ENCODE results near the gene ZNF19.

Gene ZNF19

DNA sequence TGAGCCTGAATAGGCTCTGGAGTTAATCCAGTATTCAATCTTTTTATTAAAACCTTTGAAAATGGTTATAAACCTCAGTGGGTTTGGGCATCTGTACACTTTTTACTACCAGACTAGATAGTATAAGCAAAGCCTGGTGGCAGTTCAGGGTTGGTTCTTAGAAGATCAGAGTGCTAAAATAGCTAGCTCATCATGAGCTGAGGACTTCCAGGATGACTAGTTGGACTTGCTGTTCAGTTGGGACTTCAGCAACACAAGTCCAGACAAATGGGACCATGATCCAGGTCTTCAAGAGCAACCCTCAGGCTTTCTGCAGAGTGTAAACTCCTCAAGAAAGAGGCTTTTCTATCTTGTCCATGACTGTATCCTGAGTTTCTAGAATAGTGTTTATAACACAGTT, 1.2 kb upstream of the ZNF19 start:
- DNase-seq (ENCODE audit: low read depth), result no peak

DNA sequence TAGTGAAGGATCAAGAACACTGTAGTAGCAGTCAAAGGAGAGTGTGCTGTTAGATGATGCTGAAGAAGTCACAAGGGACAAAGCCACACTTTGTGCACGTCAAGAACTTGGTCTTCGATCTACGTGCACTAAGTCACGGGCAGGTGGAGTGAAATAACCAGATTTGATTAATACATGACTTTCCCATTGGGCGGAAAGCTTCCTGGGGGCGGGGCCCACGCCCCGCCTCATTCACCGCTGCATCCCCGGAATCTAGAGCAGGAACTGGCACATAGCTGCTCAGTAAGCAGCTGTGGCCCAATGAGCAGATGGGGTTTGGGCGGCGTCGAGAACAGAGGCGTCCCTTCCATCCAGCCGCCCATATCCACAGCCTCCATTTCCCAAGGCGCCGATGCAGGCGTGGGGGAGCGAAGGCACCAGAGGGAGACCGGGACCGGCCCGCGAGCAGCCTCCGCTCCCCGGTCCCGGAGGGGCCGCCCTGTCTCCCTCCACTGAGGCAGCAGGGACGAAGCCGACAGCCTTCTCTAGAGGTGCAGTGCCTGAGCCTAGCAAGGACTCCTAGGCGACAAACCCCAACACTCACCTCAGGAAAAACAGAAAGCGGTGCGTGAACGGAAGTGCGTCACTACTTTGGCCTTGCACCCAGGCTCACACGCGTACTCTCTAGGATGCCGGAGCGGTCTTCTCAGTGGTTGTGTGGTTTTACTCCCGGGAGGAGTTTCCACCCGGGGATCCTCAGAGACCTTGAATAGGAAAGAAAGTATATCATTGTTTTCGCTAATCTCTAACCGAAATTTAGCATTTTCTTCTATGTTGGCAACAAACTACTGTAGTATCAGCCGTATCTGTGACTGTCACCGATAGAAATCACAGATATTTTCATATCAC, 4.9 kb downstream of the ZNF19 start:
- peak; percentile 67 for DNase-seq (ENCODE audit: low read depth)

DNA sequence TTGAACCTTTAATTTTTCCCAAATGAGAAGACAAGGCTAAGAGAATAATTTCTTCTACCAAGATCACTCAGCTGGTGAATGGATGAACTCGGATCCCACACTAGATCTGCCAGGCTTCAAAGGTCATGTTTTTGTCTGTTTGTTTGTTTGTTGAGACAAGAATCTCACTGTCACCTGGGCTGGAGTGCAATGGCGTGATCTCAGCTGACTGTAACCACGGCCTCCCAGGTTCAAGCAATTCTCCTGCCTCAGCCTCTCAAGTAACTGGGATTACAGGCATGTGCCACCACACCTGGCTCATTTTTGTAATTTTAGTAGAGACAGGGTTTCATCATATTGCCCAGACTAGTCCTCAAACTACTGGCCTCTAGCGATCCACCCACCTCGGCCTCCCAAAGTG, 6.6 kb downstream of the ZNF19 start:
- DNase-seq (ENCODE audit: low read depth), result no peak

DNA sequence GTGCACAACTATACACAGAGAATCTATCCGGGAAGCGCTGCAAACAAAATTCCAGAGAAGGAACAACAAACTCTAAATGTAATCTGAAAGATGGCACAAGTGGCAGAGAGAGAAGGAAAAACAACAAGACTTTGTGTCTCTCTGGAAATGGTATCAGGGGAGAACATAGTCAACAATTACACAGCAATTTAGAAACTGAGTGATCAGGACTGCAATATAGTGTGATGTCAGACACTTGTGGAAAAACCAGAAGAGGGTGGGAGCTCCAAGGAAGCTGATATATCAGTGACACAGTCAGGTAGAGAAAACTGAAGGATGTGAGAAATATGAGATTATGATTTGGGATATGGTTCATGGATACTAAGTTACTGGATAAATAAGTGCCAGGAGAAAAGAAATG, 8.2 kb downstream of the ZNF19 start:
- DNase-seq (ENCODE audit: low read depth), result no peak

DNA sequence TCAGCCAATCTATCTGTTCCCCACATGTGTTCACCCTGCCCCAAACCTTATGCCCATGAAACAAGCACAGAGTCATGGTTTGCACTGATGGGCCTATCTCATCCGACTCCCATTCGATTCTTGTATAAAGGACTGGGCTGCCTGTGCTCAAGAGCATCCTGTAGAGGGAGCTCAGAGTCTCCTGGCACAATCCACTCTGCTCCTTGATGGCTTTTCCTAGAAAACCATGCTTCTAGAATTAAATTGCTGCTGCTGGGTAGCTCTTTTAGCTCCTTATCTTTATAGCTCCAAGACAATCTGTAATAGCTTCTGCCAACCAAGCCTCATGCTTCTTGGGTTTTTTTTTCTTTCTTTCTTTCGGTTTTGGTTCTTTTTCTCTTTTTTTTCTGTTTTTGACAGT, 9.7 kb downstream of the ZNF19 start:
- no peak for DNase-seq (ENCODE audit: low read depth)

DNA sequence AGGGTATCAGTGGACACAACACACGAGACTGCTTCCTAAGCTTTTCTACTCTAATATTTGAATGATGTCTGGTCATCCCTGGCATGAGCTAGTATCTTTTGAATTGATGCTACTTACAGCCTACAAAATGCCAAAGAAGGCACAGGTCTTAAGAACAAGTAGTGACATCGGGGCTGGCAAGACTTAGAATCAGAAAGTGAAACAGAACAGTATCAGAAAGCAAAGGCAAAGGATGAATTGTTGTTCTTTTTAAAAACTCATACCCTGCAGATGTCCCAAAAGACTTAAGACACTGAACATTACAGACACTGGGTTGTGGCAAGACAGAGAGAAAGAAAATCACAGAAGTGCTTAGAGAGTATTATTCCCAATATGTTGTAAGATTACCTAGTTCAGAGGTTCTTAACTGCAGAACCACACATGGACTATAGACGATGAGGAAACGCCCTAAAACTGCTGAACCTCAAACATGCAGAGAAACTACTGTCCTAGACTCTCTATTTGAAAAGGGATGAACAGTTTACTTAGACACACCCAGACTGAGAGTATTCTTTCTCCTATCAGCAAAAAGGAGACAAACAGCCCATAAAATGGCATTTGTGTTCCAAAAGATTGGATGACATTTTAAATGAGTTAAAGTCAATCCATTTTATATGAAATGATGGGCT, 12.5 kb downstream of the ZNF19 start:
- DNase-seq (ENCODE audit: low read depth), result no peak

DNA sequence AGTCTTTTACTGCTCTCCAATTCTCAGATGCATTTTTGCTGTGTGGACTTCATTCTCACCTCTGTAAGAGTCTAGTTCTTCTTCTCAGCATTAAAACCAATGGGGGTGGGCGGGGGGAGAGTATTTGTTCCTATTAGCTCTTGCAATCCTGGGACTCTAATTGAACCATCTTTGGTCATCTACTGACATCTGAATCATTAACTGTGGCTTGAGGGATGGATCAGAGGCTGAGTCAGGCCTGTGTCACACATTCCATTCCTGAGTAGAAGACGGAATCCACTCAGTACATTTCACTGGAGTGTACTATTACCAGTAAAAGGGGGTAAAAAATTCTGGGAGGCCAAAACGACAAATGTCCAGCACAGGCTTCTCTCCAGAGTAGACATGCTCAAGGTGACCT, 14.3 kb downstream of the ZNF19 start:
- DNase-seq (ENCODE audit: low read depth), result peak; percentile 86

DNA sequence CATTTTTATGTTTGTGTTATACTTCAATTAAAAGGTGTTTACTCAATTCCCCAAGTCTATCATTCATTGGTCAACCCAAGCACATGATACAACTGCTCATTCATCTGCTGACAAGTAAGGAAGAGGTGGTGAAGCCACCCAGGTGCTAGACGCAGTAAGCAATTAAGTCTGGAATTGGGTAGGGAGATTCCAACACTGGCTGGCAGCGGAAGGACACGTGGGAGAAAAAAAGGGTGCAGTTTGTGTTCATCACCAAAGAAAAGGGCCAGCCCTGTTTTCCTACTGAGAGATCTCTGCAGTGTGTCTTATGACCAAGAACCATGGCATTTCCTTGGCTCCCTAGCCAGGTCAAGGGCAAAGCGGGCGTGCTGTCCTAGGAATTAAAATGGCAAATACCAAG, 15.2 kb downstream of the ZNF19 start:
- DNase-seq (ENCODE audit: low read depth), result no peak

DNA sequence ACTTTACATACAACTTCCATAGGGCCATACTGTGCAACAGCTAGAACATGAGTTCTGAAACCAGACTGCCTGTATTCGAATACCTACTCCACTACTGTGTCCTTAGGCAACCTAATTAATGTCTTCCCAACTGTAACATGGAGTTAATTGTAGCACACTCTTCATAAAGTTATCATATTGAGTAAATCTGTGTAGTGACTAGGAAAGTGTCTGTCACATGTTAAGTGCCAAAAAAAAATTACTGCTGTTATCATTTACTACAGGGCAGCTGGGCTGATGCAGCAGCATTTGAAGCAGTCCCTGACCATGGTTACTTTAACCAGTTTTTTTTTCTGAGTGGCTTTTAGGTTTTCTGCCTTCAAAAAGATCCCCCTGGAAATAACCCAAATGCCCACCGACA, 16.2 kb downstream of the ZNF19 start:
- no peak for DNase-seq (ENCODE audit: low read depth)

DNA sequence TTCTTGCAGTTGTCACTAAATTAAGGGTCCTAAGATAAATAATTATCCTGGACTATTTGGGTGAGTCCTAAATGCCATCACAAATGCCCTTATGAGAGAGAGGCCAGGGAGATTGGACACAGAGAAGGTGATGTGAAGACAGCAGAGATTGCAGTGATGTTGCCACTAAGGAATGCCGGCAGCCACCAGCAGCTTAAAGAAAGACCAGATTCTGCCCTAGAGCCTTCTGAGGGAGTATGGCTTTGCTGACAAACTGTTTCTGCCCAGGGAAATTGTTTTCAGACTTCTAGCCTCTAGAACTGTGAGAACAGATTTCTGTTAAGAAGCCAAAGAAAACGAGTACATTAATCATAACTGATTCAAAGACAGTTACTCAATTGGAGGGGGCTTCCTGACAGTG, 17.1 kb downstream of the ZNF19 start:
- no peak for DNase-seq (ENCODE audit: low read depth)

DNA sequence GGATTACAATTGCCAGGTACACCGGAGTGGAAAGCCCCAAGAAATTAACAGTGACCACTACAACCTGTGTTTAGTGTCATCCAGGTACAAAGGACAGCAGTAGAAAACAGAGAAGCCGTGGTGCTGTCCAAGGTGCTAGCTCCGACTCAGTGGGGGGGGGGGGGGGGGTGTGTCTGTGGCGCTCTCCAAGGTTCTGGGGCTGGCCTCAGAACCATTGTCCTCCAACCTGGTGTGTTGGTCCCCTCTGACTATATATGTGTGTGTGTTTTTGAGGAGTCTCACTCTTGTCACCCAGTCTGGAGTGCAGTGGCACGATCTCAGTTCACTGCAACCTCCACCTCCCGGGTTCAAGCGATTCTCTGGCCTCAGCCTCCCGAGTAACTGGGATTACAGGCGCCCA, 21.3 kb downstream of the ZNF19 start:
- DNase-seq (ENCODE audit: low read depth), result no peak

DNA sequence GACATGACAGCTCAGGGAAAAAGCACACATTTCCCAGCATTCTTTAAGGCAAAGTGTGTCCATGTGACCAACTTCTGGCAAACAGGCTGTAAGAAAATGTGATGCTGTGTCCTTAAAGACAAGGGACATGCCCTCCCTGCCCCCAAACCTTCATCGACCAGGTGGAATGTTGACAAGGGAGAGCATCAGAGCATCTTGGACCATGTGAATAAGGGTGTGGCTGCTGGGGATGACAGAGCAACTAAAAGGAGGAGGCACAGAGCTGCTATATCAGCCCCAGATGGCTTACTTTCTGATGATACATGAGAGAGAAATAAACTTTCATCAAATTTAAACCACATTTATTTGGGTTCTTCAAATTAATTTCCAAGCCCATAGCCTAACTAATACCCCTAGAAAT, 24.9 kb downstream of the ZNF19 start:
- no peak for DNase-seq (ENCODE audit: low read depth)

DNA sequence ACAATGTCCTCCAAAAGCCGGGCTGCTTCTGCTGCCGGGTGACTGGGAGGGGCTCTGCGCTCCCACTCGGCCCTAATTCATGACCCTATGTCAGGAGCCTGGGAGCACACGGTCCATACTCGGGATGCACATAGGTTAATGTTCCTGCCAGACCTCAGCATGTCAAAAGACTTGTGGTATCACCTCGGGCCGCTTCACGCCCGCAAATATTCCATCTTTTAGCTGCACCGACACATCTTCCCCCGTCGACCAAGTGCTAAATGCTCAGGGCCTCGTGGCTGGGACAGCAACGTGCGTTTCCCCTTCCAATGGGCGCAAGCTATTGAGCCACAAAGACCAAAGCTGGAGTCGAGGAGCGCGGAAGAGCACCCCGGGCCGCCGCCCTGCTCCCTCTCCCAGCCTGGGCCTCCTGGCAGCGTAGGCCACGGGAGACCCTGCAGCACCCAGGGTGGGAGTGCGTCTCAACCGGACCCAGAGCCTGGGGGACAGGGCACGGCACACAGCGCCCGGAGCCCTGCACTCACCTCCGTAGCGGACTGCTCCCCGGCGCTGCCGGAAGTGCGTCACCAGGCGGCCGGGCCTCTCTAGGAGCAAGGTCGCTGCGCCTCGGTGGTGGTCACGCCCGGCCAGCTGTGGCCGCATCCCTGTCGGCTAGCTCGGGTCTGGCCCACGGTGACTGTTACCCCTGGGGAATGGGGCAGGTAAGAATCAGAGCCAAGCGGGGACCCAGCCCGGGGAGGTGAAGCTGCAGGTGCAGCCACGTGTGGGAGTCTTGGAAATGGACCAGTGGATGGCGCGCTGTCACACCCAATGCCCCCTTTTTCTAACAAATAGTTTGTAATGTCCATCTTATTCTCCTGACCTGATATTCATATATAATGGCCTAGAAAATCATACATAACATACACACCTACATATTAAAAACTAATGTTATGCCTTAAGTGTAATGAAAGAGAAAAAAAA, 27.2 kb downstream of the ZNF19 start, which contains the start of gene ZNF23:
TSS of gene ZNF23 (minus strand) at position 562 of the 963 bp plus-strand sequence. CDS start 5,451 bp downstream, outside the sequence.
- DNase-seq (ENCODE audit: low read depth), result no peak

DNA sequence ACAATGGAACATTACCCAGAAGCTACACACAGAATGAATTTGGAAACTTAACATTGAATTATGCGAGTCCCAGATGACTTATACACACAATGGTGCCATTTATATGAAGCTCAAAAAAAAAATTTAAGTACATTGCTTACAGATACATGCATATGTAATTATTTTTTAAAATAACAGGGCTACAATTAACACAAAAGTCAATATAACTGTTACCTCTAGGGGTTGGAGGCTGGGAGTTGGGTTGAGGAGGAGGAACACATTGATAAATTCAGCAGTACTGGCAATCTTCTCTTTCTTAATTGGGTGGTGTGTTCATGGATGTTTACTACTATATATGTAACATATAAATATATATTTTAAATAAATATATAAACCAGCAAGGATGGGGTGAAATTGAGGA, 28.2 kb downstream of the ZNF19 start:
- DNase-seq (ENCODE audit: low read depth), result no peak

DNA sequence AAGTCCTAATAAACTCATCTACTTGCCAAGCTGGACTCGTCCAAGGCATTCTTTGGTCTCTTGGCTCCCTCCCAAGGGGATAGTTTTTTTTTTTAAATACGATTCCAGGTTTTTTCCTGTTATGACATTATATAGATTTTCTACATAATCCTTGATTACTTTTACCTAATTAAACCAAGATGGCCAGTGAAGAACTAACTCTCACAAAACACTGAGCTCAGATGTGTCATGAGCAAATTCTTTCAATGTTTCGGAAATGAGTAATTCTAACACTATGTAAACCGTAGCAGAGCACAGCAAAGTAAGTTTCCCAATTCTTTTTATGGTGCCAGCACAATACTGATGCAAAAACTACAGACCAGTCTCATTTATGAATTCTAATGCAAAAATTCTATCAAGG, 28.9 kb downstream of the ZNF19 start:
- peak; percentile 86 for DNase-seq (ENCODE audit: low read depth)

DNA sequence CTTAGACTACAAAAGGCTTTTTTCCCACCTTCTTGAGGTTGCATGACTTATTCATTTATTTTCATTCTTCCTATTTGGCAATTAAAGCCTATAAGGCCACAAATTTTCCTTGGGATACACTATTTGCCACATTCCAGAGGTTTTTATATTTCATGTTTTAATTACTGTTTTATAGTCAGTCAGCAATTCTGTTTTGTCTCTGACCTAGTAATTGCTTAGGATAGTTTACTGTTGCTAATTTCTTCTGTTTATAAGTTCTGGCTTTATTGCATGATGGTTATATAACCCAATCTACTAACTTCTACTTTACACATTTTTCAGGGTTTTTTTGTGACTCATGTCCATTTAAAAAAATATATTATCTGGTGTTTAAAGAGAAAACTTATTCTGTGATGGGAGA, 29.6 kb downstream of the ZNF19 start:
- no peak for DNase-seq (ENCODE audit: low read depth)

DNA sequence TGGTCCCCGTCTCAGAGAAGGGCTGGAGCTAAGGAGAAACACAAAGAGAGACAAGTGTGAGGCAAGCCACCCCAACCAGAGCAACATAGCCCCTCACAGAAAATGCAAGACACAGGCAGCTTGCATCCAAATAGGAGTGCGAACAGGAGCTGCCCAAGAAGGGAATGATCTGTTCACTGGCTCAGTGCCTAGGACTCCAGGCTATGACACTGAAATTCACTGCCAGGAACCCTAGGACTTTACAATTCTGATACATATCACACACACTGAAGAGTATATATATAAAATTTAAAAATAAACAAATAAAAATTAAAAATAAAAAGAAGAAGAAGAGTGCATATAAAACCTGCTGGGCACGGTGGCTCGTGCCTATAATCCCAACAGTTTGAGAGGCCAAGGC, 32.3 kb downstream of the ZNF19 start:
- DNase-seq (ENCODE audit: low read depth), result no peak

DNA sequence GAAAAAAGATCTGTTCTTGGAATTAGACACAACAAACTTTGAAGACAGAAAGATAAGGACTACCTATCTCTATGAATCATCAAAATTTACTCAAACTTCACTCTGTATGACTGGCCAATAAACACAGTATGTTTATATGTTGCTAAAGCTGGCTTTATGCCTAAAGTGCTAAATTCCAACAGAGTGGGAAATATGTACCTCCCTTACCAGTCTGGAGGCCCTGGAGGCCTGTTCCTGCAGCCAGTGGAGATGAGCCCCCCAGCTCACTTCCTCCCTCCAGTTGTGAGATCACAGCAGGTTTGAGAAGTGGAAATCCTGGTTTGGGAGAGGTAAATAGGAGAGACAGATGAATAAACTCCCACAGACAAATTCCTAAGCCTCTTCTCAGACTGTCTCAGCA, 36.1 kb downstream of the ZNF19 start:
- DNase-seq (ENCODE audit: low read depth), result no peak

DNA sequence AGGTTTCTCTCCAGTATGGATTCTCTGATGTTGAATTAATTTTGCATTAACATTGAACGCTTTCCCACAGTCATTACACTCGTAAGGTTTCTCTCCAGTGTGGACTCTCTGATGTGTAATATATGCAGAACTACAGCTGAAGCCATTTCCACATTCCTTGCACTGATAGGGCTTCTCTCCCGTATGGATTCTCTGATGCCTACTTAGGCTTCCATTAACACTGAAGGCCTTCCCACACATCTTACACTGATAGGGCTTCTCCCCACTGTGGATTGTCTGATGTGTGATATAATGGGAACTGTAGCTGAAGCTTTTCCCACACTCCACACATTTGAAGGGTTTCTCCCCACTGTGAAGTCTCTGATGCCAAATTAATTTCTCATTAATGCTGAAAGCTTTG, 40.1 kb downstream of the ZNF19 start:
- DNase-seq (ENCODE audit: low read depth), result no peak

DNA sequence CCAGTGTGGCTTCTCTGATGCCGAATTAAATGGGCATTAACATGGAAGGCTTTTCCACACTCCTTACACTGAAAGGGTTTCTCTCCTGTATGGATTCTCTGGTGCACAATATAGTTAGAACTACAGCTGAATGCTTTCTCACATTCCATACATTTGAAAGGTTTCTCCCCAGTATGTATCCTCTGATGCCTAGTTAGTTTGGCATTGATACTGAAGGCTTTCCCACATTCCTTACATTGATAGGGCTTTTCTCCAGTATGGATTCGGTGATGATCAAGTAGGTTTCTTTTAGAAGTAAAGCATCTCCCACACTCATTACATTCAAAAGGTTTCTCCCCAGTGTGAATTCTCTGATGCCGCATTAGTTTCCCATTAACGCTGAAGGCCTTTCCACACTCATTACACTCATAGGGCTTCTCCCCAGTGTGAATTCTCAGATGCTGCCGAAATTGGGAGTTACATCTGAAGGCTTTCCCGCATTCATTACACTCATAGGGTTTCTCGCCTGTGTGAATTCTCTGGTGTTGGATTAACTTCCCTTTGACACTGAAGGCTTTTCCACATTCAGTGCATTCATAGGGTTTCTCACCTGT, 40.8 kb downstream of the ZNF19 start:
- no peak for DNase-seq (ENCODE audit: low read depth)

DNA sequence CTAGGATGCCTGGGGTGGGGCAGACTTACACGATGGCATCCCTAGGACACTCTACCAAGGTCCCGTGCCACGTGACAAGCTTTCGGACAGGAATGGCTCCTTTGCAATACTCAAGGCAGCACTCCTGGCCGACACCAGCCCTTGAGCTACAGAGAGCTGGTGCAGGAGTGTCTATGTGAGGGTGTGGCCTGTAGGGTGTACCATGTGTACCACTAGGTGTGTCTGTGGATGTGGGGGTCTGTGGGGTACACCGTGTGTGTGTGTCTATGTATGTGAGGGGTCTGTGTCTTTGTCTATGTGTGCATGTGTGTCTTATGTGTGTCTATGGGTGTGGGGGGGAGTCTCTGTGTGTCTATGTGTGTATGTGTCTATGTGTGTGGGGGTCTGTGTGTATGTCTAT, 45.4 kb downstream of the ZNF19 start:
- no peak for DNase-seq (ENCODE audit: low read depth)

DNA sequence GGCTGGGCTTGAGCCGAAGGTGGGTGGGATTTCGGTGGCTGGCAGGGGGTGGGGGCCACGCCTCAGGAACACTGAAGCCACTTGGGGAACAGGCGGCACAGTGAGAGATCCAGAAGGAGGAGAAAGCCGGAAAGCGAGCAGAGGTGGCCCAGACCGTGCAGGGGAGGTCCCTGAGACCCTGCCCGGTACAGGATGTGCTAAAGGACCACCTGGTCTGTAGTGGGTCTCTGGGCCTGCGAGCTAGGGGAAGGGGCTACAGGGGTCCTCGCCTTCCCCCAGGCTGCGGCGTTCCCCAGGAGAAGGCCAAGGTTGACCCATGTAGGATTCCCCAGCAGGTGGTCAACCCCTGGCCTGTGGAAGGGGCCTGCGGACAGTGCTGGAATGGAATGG, 47.1 kb downstream of the ZNF19 start, which contains the start of gene TLE7:
TSS of gene TLE7 (minus strand) at position 4 of the 390 bp plus-strand sequence. CDS start 8,730 bp downstream, outside the sequence.
- no peak for DNase-seq (ENCODE audit: low read depth)

Measured in GM04503 (cell line).